ENCODE results near the gene CTIF.

CTIF gene

DNA sequence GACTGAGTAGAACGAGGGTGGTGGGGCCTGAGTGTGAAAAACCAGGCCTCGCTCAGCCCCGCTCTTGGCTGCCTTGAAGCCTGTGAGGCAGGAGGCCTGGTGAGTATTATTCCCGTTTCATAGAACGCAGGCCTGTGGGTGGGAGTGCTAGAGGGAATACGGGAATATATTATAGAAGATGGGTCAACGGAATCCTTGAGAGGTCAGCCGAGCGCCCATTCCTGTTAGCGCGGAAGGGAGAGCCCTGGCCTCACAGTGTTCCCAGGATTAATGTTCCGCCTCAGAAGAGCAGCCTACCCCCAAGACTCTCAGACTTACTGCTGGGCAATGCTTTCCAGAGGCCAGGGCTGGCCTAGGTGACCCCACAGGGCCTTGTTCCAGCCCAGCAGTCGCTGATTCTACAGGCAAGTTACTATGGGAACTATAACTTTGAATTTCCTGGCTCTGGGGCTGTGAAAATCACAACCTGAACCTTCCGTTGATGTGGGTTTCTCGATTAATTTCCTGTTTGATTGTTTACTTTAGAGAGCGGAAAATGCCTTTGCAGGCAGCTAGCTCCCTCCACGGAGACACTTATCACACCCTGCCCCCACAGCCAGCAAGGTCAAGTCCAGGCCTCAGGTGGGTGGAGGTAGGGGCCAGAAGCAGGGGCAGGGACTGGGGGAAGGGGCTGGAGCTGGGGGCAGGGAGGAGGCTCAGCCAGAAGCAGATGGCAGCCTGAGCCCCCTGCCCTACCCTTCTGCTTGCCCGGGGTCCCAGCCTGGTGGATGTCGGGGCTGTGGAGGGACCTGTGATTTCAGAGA is 303.6 kb downstream of the CTIF start:
- DNase-seq: no peak

DNA sequence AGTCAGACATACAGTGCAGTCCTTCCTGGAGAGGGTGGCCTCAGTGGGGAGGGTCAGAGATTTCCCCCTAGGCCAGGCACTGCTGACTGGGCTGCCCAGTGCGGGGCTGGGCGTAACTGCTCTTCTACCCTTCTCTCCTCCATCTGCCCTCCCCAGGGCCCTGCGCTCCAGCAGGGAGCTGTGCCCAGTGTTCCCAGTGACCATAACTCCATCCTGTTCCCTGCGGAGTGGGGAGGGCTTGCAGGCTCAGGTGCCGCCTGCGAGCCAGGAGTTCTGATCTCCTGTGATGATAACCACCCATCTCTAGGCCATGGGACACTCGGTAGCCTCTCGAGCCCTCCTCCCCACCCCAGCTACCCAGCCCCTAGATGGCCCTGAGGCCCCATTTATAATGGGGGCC is 304.3 kb downstream of the CTIF start:
- DNase-seq: no peak

DNA sequence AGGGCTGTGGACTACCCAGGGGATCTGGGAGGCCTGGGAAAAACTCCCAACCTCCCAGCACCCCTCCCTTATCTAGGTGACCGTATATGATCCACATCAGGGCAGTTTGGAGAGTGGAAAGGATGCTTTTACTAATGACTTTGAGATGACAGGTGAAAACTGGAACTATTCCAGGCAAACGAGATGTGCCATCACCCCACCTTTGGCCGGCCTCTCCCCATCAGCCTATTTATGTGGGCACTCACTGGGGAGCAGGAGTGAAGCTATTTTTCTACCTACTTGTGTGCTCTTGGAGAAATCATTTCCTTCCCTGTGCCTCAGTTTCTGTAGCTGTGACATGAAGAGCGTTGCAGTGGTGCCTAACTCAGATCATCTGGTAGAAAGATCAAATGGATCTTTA is 304.8 kb downstream of the CTIF start:
- DNase-seq: no peak

DNA sequence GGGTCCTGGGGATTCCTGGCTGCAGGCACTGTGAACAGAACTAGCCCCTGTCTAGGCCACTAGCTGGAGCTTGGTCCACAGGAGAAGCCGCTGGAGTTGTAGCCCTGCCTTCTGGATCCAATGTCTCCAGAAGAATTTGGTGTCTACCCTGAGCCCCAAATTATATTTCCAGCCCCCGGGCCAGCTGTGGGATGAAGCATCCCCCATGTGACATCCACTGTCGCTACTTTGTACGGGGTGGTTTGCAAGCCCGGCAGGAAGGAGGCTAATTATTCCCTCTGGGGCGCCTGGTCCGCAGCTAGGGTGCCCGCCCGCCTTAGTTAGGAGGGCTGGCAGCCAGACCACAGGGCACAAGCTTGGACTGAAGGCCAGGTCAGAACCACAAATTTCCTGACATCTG is 305.4 kb downstream of the CTIF start:
- no peak for DNase-seq

DNA sequence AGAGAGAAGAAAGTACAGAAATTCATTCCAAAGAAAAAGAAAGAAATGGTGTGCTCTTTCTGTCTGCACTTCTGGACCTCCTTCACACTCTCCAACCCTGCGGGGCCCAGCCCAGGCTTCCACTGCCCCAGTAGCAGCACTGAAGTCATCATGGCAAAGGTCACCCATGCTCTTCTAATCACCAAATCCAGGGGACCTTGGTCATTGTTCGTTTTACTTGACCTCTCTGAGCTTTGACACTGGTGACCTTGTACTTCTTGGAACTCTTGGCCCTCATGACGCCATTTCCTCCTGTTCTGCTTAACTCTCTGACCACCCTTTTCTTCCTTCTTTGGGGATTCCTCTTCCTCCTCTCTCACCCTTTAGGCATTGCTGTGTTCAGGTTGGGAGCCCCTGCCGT is 306.3 kb downstream of the CTIF start:
- DNase-seq: no peak

DNA sequence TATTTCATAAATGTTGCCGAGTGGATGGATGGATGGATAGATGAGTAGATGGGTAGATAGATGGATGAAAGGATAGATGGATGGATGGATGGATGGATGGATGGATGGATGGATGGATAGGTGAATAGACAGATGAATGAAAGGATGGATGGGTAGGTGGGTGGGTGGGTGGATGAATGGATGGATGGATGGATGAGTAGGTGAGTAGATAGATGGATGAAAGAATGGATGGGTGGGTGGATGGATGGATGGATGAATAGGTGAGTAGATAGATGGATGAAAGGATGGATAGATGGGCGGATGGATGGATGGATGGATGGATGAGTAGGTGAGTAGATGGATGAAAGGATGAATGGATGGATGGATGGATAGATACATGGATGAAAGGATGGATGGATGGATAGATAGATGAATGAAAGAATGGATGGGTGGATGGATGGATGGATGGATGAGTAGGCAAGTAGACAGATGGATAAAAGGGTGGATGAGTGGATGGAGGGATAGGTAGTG is 307.6 kb downstream of the CTIF start:
- DNase-seq: no peak

DNA sequence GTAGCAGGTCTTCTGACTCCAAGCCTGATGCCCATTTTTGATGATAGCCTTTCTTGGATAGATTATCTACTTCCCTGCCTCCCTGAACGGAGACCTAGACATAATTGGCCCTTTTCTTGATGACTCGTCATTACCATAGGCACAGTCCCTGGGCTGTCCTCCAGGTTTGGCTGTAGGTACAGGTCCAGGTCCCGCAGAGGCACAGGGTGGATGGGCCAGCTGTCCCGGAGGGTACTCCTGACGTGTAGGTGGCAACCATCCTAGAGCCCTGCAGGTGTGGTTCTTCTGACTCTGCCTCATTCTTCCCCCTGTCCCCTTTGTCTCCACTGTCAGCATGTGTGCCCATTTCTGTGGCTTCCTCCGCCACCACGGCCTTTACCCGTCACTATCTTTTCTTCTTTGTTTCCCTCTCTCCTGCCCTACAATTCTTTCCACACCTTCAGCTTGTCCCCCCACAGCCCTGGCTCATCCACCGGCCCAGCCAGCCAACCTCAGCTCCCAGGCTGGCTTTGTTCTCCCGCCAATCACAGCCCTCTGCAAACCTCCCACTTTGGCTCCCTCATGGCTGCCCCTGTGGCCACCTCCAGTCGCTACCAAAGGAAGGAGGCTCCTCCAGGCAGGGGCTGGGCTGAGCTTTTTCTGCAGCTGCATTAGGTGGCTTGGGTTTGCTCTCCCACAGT is 309.1 kb downstream of the CTIF start:
- no peak for DNase-seq

DNA sequence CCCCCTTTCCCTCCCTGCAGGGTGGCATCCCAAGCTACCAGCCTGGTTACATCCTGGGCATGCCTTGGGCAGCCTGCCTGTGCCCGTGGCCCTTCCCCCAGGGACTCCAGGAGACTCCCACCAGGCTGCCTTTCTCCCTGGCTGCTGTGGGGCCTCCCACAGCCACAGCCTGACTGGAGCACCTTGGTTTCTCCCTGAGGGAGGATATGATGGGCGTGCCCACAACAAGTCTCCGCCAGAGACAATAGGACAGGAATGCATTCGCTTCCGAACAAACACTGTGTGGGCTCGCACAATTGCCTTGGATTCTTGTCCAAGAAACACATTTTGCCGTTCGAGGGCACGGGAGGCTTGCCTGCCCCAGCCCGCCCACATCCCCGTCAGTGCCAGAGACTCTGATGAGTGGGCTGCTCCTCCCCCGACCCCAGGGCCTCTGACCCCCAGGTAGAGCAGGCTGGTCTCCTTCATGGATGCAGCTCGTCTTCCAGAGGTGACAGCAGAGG is 309.9 kb downstream of the CTIF start:
- no peak for DNase-seq

DNA sequence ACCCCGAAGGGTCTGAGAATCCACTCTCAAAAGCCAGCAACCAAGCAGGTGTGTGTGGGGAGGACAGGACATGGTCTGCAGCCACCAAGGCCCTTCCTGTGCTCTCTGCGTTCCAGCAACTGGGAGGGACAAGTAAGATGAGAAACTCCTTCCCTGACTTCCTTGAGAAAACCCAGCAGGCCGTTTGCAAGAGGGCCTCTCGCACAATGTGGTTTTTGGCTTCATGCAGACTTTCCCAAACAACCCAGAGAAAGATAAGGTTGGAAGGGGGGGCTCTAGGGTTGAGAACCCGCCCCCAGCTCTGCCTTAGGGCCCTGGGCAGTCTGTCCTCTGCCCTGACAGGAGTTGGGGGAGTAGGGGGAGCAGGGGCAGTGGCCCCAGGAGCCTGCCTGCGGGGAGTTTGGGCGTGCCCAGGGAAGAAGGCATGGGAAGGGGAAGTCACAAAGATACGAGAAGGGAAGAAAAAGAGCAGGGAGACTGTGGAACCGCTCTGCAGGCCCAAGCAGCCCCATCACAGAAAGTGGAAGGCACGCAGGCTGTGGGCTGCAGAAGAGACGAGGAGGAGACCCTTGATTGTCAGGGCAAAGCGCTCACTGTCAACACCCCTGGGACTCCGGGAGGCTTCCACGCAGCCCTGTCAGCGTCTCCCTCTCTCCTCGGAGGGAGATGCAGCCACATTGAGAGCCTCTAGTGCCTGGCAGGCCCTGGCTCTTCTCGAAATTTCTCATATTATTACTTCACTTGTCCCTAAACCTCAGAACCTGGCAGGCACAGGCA is 312.2 kb downstream of the CTIF start:
- no peak for DNase-seq

DNA sequence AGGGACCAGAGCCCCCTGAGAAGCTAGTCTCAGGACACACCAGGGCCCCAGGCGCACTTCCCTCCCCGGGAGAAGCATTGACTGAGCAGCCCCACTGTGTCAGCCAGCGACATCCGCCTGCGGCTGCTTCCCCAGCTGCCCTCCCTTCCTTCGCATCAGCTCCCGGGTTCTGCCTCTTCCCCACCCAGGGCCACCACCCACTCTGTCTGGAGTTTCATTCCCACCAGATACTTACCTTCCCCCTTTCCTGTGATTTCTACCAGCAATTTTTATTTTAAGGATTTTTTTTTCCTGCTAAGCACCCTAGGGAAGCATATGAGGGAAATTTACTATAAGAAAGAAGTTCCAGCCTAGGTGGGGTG is 312.7 kb downstream of the CTIF start:
- DNase-seq: no peak

DNA sequence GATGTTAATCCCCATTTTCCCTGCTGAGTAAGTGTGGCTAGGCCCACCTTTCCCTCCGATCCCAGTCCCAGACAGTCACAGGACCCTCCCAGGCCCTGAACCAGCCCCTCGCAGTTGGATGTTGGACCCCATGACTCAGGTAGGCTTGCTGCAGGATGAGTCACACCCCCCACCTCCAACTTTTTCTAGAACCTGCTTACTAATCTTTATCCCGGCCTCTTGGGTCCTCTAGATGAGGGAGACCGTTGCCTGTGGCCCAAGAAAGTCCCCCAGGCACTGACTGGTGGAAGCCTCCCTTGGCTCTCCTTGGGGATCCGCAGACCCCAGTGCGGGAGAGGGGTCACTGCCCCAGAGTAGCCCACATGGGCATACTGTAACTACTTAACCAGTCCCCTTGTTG is 313.5 kb downstream of the CTIF start:
- DNase-seq: no peak

DNA sequence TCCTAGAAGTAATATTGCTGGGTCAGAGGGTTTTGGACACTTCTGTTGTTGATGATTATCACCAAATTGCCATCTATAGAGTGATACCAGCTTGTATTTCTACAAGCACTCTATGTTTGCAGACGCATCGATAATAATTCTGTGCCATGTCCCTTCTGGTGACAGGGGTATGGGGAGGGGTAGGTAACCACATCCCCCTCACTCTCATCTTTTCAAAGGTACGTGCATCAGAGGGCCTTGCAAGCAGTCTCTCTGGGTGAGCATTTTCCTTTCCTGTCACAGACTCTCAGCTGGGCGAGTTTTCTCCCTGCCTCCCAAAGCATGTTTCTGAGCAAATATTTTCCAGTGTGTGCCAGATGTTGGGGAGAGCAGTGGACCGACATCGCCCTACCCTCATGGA is 314.0 kb downstream of the CTIF start:
- DNase-seq: no peak

DNA sequence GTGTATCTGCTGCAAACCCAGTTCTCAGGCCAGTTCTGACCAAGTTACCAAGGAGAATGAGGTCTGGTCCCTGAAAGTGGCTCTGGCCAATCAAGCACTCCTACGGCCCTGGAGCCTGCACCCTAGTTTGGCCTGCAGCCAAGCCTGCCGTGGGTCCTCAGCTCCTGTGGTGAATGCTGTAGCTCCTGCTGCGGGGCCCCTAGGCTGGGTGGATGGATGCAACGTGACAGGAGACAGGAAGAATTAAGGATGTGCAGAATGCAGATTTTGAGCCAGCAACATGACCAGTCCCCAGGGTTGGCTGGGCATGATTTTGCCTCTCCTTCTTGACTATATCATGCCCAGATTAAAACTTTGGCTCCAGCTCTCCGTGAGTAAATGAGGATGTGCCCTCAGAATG is 314.8 kb downstream of the CTIF start:
- DNase-seq: no peak

DNA sequence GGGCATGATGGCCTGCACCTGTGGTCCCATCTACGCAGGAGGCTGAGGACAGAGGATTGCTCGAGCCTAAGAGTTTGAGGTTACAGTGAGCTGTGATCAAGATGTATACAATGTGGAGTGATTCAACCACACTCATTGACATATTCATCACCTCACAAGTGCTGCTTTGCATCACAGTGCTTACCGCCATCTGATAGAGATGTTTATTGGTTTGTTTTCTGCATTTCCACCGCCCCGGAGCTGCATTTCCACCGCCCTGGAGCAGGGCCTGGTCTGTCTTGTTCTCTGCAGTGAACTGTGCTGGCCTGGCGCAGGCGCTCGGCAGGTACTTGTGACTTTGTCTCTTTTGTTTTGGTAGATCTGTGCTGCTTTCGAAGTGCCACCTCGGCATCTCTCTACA is 315.9 kb downstream of the CTIF start:
- no peak for DNase-seq

DNA sequence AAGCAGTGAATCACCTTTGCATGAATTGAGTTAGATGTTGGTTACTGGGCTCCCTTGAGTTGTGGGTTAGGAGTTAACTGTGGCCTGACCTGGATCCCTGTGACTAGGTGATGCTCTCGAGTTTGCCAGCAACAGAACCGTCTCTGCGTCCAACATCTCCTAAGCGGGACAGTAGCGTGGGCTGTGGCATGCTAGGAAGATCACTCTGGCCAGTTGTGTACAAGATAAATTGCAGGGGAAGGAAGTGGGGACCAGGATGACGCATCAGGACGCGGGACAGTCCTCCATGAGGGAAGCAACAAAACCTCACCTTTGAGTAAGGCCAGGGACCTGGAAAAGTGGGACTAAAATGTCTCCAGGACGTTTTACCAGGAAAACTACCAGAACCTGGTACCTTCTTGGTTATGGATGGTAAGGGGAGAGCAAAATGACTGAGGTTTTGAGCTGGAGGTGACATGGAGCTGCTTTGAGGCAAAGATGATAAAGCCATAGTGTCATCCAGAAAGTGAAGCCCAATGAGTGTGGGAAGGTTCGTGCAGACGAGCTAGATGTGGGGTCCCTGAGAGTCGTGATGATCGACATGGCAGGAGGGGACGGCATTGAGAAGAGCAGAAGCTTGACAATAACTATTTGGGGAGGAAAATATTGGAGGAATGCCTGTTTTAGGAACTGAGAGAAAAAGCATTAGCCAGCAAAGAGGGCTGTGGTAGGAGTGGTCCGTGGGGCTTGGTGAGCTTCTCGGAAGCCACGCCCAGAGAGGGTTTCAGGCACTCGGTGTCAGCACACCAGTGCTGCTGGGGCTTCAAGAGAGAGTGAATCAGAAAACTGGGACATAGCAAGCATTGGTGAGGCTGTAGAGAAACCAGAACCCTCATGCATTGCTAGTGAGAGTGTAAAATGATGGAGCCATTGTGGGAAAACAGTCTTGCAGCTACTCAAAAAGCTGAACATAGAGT is 316.9 kb downstream of the CTIF start:
- no peak for DNase-seq

DNA sequence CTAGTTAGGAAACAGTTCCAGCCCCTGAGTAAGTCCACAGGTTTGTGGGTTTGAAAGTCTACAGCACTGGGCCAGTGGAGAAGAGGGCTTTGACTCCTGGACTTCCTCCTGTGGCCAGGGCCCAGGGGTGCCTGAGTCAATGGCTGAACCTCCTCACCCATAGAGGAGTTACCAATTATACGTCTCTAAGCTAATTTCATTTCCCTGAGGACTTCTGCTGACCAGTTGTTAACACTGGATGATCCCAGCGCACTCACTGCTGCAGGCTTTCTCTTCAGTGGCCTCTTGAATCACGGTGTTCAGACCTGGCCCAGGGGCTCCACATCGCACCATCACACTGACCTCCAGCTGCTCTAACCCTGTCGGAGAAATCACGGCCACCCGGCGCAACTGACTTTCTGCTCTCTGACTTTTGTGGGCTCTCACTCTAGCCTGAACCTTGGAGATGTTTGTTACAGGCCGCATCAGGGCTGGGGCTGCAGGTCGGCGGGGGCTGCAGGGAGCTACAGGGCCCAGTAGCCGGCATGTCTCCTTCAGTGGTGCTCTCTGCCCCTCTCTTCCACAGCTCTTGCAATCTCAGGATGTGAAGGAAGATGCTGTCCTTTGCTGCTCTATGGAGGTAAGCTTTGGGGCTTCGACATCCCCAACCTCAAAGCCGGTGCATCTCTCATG is 318.3 kb downstream of the CTIF start:
- DNase-seq: no peak

DNA sequence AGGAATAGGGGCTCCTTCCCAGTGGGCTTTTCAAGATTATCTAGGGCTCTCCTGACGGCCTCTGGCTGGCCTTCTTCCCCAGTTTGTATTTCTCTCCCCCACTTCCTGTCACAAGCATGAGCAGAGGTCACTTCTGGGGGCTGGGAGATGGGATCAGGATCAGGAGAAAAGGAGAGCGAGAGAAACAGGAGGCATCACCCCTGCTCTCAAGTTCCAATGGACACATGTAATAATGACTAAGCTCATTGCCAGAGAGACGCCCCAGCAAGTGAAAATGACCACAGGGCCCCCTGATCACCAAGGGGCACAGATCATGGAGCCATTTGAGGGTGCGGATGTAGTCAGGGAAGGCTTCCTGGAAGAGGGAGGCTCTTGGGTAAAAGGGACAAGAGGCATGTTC is 319.8 kb downstream of the CTIF start:
- DNase-seq: no peak

DNA sequence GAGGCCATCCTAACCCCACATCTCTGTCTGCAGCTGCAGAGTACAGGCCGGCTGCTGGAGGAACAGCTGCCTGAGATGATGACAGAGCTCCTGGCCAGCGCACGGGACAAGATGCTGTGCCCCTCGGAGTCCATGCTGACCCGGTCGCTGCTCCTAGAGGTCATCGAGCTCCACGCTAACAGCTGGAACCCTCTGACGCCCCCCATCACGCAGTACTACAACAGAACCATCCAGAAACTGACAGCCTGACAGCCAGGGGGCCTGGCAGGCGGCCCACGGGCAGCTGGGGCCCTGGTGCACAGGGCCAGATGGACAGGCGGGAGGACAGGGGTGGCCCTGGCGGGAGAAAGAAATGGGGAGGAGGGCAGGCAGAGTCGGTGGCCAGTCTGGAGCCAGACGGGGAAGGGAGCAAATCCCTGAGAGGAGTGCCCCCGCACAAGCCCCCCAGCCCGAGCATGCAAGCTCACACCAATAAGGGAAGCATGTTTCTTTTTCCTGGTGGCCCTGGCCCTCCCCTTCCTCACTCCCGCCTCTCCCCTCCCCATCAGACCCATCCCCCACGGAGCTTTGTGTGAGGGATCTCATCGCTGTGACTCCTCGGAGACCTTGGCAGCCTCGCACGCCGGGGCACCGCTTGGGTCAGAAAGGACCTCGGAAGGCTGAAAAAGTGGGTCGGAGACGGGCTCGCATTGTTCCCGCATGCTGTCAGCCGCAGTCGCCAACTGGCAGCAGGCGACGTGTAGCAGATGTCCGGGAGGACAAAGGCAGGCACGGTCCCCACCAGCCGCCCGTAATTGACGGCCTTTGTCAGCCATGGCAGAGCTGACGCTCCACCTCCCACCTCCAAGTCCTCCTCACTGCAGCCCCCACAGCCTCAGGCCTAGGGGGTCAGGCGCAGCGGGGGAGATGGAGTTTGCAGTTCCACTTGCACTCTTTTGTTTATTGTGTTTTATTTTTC is 320.8 kb downstream of the CTIF start:
- DNase-seq: no peak

DNA sequence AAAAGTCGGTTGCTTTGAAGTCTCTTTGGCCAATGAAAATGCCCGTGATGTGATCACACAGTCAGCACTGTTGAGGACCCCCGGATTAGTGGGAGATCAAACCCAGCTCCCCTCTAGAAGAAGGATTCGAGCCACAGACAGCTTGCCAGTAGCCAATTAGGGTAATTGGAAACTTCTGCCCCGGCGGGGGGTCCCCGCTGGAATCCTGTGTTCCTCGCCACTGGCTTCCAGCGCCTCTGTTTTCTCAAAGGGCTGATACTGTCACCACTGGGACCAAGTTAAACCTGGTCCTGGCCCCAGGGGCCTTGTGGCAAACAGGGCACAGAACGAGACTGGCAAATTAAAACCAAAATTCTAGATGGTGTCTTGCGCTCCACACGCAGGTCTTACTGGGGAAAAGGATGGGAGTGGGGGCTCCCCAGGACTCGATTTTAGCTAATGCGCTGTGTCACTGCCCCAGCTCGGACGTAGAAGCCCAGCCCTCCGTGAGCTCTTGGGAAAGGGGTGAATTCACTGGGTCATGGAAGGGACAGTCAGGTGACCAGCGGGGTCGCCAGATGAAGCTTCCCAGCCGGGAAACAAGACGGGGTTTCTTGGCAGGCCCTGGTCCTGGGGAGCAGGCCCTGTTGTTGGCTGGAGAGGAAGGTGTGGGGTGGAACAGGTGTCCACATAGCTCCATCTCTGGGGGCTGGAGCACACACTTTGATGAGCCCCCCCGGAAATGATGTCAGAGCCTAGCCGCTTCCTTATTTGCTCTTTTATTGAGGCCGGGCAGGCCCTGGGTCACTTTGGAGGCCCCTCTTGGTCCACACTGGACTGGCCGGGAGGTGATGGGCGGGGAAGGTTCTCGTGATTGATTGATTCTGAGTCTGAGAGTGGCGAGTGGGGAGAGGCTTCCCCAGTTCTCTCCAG is 321.7 kb downstream of the CTIF start:
- no peak for DNase-seq

Measured in activated T-cell treated with anti-CD3 and anti-CD28 coated beads for 4 hours (primary cell).